Retinal pigment epithelial cell (primary cell): ENCODE results near the gene CIAO3.

Experiments used
- DNase-seq: peaks from one replicate; pipeline ENCODE4 v3.0.0-alpha.2; 2010; ENCODE audit warnings: low read depth
- H3K4me3 ChIP-seq: 2 replicates; pipeline ENCODE4 v1.5.1; 2011; ENCODE audit warnings: mild to moderate bottlenecking, low read length, control low read depth, moderate library complexity
- TF ChIP-seq, protein P1 (sequence below): conservative IDR thresholded peaks from 2 replicates; pipeline ENCODE4 v1.5.1; 2011; ENCODE audit warnings: low read depth, low read length, control low read depth, inconsistent platforms

The CIAO3 gene

DNA sequence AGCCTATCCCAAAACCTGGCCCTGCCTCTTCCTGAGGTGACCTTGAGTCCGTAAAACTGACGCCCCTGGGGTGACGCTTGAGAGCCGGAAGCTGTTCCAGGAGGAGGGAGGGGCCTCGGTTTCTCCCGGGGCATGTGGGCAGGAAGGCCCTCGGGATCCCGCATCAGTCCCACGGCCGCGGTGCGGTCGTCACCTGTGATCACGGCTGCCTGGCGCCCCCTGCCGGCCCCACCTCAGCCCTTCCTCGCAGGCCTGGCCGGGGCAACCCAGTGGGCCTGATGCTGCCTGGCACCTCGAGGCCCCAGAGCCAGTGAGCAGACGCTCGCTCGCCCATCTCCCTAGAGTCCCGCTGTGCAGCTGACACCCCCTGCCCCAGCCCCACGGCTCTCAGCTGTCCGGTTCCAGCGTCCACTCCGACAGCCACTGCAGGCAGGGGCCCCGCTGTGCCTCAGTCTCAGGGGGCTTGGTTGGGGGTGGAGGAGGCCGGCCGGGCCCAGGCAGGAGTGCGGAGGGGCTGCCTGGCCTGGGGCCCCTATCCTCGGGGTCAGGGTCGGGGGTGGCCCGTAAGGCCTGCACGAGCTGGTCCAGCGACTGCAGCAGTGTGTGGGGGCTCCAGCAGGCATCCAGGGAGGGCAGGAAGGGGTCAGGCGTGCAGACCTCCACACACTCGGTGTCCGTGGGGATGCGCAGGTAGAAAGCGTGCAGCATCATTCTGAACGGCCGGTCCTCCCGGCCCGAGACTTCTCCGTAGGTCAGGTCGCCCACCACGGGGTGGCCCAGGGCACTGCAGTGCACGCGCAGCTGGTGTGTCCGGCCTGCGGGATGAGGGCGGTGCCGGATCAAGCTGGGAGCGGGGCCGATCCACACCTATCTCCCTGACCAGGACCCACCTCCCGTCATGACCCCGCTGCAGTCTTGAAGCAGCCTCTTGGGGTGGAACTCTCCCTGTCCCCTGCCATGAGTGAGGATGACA is 45.1 kb upstream of the CIAO3 start:
- TF ChIP-seq, protein P1, sequence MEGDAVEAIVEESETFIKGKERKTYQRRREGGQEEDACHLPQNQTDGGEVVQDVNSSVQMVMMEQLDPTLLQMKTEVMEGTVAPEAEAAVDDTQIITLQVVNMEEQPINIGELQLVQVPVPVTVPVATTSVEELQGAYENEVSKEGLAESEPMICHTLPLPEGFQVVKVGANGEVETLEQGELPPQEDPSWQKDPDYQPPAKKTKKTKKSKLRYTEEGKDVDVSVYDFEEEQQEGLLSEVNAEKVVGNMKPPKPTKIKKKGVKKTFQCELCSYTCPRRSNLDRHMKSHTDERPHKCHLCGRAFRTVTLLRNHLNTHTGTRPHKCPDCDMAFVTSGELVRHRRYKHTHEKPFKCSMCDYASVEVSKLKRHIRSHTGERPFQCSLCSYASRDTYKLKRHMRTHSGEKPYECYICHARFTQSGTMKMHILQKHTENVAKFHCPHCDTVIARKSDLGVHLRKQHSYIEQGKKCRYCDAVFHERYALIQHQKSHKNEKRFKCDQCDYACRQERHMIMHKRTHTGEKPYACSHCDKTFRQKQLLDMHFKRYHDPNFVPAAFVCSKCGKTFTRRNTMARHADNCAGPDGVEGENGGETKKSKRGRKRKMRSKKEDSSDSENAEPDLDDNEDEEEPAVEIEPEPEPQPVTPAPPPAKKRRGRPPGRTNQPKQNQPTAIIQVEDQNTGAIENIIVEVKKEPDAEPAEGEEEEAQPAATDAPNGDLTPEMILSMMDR = peak; percentile 75
- DNase-seq = no peak
- H3K4me3 ChIP-seq = no peak overlapping the region

DNA sequence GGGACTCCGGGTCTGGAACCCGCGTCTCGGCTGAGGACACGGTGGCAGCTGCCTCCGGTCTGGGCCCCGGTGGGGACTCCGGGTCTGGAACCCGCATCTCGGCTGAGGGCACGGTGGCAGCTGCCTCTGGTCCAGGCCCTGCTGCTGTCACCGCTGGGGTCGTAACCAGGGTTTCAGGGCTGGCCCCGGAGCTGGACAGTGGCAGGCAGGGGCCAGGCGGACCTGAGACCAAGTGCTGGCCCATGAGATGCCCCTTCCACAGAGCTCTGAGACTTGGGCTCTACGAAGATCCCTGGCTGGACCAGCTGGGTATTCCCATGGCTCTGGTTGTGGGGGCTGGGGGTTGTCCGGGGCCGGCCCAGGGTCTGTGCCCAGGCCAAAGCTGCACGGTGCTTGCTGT is 43.6 kb upstream of the CIAO3 start:
- TF ChIP-seq, protein P1 = no peak
- no peak overlapping the region for H3K4me3 ChIP-seq
- no peak for DNase-seq

DNA sequence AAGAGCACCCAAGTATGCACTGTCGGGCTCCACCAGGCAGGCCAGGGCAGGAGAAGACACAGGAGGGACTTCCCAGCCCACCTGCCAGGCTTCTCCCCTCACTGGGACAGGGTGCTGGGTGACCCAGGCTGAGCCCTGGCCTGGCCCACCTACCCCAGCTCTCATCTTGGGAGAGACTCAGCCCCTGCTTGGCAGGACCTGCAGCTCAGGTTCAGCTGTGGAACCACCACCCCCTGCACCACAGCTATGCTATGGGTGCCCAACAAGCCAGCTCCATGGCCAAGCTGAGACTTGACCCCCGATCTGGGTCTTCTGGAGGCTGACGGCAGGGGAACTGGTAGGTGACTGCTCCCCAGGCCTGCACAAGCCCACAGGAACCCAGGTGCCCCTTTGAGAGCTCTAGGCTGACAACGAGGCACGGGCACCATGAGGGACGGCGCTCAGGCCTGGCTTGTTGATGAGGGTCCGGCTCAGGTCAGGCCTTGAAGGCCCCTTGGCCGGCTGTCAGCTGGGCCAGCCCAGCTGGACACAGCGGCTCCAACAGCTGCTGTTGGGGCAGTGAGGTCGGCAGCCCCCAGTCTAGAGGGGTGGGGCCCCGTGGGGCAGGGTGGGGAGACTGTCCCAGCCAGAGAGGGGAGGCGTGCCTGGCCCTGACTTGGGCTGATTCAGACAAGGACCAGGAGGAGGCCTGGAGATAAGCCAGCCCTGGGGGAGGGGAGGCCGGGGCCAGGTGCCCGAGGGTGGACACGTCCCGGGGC is 42.8 kb upstream of the CIAO3 start:
- no peak for DNase-seq
- TF ChIP-seq, protein P1 = no peak

GRCh38 chr16:782766-783403 is 42.1 kb upstream of the CIAO3 start:
- H3K4me3 ChIP-seq = no peak overlapping the region
- TF ChIP-seq, protein P1 = no peak
- no peak for DNase-seq

More for the DNA sequence above, 42.8 kb upstream of the CIAO3 start:
- H3K4me3 ChIP-seq = no peak overlapping the region

DNA sequence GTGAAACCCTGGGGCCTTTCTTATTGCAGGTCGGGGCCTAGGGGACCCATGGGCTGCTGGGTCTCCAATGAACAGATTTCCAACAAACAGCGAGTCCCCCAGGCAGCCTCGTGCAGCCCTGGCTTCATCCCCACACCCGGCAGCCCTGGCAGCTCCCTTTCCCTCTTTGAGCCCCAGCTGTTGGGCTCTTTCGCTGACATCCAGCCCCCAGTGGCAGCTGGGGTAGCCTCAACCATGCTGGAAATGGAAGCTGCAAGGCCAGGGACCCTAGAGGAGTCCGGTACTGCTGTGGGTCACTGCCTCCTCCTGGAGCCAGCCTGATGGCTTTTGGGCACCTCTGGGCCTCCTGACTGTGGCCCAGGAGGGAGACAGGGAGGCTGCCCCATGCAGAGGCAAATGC is 41.5 kb upstream of the CIAO3 start:
- no peak overlapping the region for H3K4me3 ChIP-seq
- no peak for DNase-seq
- TF ChIP-seq, protein P1 = no peak

DNA sequence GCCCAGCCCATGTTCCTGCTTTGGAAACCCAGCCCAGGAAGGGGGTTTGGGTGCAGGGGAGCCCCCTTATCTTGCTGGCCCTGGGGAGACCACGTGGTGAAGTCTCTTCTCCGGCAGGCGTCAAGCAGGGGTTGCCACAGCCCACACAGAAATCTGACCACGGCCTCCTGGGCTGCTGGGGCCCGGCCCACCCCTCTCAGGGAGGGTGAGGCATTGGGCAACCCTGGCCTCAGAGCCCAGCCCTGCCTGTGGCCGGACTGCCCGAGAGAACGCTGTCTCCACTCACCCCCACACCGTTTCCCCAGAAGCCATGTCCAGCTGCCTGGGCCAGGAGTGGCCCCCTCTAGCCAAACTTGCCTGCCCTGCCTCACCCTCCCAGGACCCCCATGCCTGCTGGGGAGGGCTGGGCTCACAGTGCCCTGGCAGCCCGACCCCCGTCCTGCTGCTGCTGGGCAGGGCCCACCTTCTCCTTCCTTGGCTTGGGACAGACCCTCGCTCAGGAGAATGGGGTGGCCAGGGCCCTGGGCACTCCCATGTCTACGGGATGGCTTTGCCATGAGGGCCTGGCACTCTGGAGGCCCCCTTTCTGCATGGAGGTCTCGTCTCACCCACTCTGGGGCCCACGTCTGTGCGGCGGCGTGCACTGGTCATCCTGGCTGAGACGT is 40.7 kb upstream of the CIAO3 start:
- no peak for DNase-seq
- no peak overlapping the region for H3K4me3 ChIP-seq
- TF ChIP-seq, protein P1 = no peak
